K562 (cell line): ENCODE data around the gene IFI16. TPM values are rescaled to one million over a fixed set of nuclear protein-coding genes. Genes with fewer than 3 reads are reported as not detected.
A peak's percentile ranks its signal among the peaks of the same experiment; 100 is the strongest.

ENCODE experiments used
- ATAC-seq: fragments of 200-7000 bp; cut with Tn5 transposase; 3 replicates; pipeline ENCODE4 v1.9.1; 2020; ENCODE audit warnings: moderate library complexity
- BruUV-seq: library from RNA; stranded (reverse); fragments of 400-500 nt; replicated peaks from 2 replicates; lab custom pipeline; 2021; lab: Mats Ljungman, UMichigan
- CTCF ChIA-PET: fragments of 300-600 bp; formaldehyde crosslinking; extraction: SDS; loops from one replicate; lab custom pipeline; 2021; ENCODE audit warnings: low intra/inter-chr PET ratio; lab: Yijun Ruan, JAX
- POLR2A ChIA-PET: fragments of 300-600, 350-650 bp; sonication (Branson Sonifier 250); formaldehyde crosslinking; extraction: SDS; loops from one replicate; lab custom pipeline; 2021; ENCODE audit warnings: antibody characterized with exemption, inconsistent platforms; lab: Yijun Ruan, JAX
- DNase-seq, 4 experiments: peaks; one replicate each; pipeline versions ENCODE4 v3.0.0 to v3.0.0-alpha.2; 2011 to 2018; ENCODE audit warnings: low spot score in 3 of 4, mixed read lengths in 3 of 4; ENCODE audit errors: extremely low read depth in 1 of 4
- FAIRE-seq: peaks from 2 replicates; lab custom pipeline; 2011; peaks lifted over from hg19 to GRCh38; lab: Jason Lieb, UNC
- H2AFZ ChIP-seq: 2 replicates; pipeline ENCODE4 v1.6.0; 2011; ENCODE audit warnings: low read depth, low read length, control low read depth, inconsistent platforms
- H3K27ac ChIP-seq: fragments of 200-600 bp; 3 replicates; pipeline ENCODE4 v1.8.0; 2011; ENCODE audit warnings: low read depth, mild to moderate bottlenecking, control low read depth, inconsistent platforms, low read length, moderate library complexity, mixed read lengths; ENCODE audit errors: extremely low read depth
- H3K27me3 ChIP-seq, 2 experiments: fragments of 300-600 bp in 1 of 2; 2 replicates in 1 of 2; 3 replicates in 1 of 2; pipeline versions ENCODE4 v1.6.0 to v1.8.0; 2011; ENCODE audit warnings: inconsistent platforms in 2 of 2, low read length in 2 of 2, mild to moderate bottlenecking in 1 of 2, mixed read lengths in 1 of 2, moderate library complexity in 1 of 2; ENCODE audit not compliant: control insufficient read depth in 2 of 2, insufficient read depth in 2 of 2
- H3K36me3 ChIP-seq: fragments of 300-600 bp; 3 replicates; pipeline ENCODE4 v1.8.0; 2011; ENCODE audit warnings: mild to moderate bottlenecking, low read length, inconsistent platforms; ENCODE audit not compliant: control insufficient read depth, insufficient read depth
- H3K4me1 ChIP-seq, 2 experiments: fragments of 200-600 bp in 1 of 2; replicated peaks in 1 of 2; 2 replicates in 1 of 2; 3 replicates in 1 of 2; pipeline versions ENCODE4 v1.5.1 to v1.8.0; 2011; ENCODE audit warnings: inconsistent platforms in 2 of 2, low read length in 2 of 2, mild to moderate bottlenecking in 1 of 2, mixed read lengths in 1 of 2, moderate library complexity in 1 of 2; ENCODE audit not compliant: control insufficient read depth in 2 of 2, insufficient read depth in 2 of 2
- H3K4me2 ChIP-seq: 2 replicates; pipeline ENCODE4 v1.6.1; 2011; ENCODE audit warnings: low read length, control low read depth, inconsistent platforms, mixed read lengths; ENCODE audit not compliant: insufficient read depth
- H3K4me3 ChIP-seq: fragments of 200-600 bp; sonication (generic), shearing (Covaris generic); 2 replicates; pipeline ENCODE4 v1.5.1; 2016; ENCODE audit warnings: control low read depth, inconsistent platforms
- H3K79me2 ChIP-seq: fragments of 200-600 bp; 3 replicates; pipeline ENCODE4 v1.8.0; 2011; ENCODE audit warnings: low read length, inconsistent platforms; ENCODE audit not compliant: control insufficient read depth, insufficient read depth
- H3K9ac ChIP-seq, 2 experiments: 2 replicates each; pipeline versions ENCODE4 v1.6.0 to v1.6.1; 2011; ENCODE audit warnings: low read depth in 2 of 2, low read length in 2 of 2, control low read depth in 1 of 2, inconsistent platforms in 1 of 2, mild to moderate bottlenecking in 1 of 2, mixed read lengths in 1 of 2; ENCODE audit not compliant: insufficient read depth in 1 of 2
- H3K9me1 ChIP-seq: one replicate; pipeline ENCODE4 v1.6.0; 2011; ENCODE audit warnings: inconsistent platforms, mild to moderate bottlenecking, low read length, moderate library complexity; ENCODE audit not compliant: control insufficient read depth, insufficient read depth
- H3K9me3 ChIP-seq: replicated peaks from 2 replicates; pipeline ENCODE4 v1.5.1; 2011; ENCODE audit warnings: low read depth, low read length, inconsistent platforms; ENCODE audit not compliant: control insufficient read depth, insufficient read depth
- H4K20me1 ChIP-seq: replicated peaks from 2 replicates; pipeline ENCODE4 v1.6.1; 2011; ENCODE audit warnings: low read length, inconsistent platforms, mixed read lengths; ENCODE audit not compliant: control insufficient read depth, insufficient read depth
- CEBPG ChIP-seq, 3 experiments: fragments of 200-800 bp in 1 of 3; sonication (Bioruptor generic) in 1 of 3; sonication (generic) in 1 of 3; formaldehyde crosslinking in 1 of 3; IDR thresholded peaks in 2 of 3; conservative IDR thresholded peaks in 1 of 3; 2 replicates each; pipeline versions ENCODE4 v1.6.1 to v1.8.0; 2016 to 2022; ENCODE audit warnings: missing compliant biosample characterization in 2 of 3, missing genetic modification characterization in 2 of 3, mild to moderate bottlenecking in 1 of 3, missing genetic modification reagents in 1 of 3
- EP300 ChIP-seq: IDR thresholded peaks from 2 replicates; pipeline ENCODE4 v1.6.1; 2012; ENCODE audit warnings: low read length, improper control_type of control experiment
- ETV6 ChIP-seq, 3 experiments: fragments of 150-350 bp in 1 of 3; sonication (generic) in 1 of 3; formaldehyde crosslinking in 1 of 3; IDR thresholded peaks; 2 replicates each; pipeline versions ENCODE4 v1.6.1 to v1.8.0; 2014 to 2022; ENCODE audit warnings: borderline replicate concordance in 2 of 3, low read depth in 2 of 3, antibody characterized with exemption in 1 of 3, low read length in 1 of 3, mild to moderate bottlenecking in 1 of 3, missing genetic modification reagents in 1 of 3
- FOSL1 ChIP-seq: fragments of 200-800 bp; sonication (Bioruptor generic); conservative IDR thresholded peaks from 2 replicates; pipeline ENCODE4 v1.6.1; 2016; ENCODE audit warnings: missing genetic modification characterization, missing compliant biosample characterization
- FUS ChIP-seq: fragments of 200-400 bp; formaldehyde crosslinking; optimal IDR thresholded peaks from 2 replicates; pipeline ENCODE3; 2017; ENCODE audit warnings: low read depth, low read length
- HNRNPK ChIP-seq: fragments of 200-400 bp; formaldehyde crosslinking; IDR thresholded peaks from one replicate; pipeline ENCODE4 v1.6.1; 2018; ENCODE audit warnings: mild to moderate bottlenecking, low read depth, low read length; ENCODE audit not compliant: poor library complexity, severe bottlenecking
- MBD2 ChIP-seq: sonication (generic); IDR thresholded peaks from 2 replicates; pipeline ENCODE4 v1.6.1; 2016; ENCODE audit warnings: low read depth, borderline replicate concordance
- NBN ChIP-seq: fragments of 450-650 bp; IDR thresholded peaks from 2 replicates; pipeline ENCODE4 v1.6.1; 2016; ENCODE audit warnings: low read depth, mild to moderate bottlenecking
- NCOA4 ChIP-seq: fragments of 450-650 bp; IDR thresholded peaks from 2 replicates; pipeline ENCODE4 v1.6.1; 2018; ENCODE audit warnings: mild to moderate bottlenecking; ENCODE audit not compliant: partially characterized antibody
- TCF7 ChIP-seq: sonication (generic); IDR thresholded peaks from 2 replicates; pipeline ENCODE4 v1.6.1; 2016; ENCODE audit warnings: antibody characterized with exemption, borderline replicate concordance
- XRCC4 ChIP-seq: IDR thresholded peaks from one replicate; pipeline ENCODE4 v1.6.1; 2011; ENCODE audit not compliant: insufficient read depth, insufficient read length; ENCODE audit errors: extremely low read depth
- ZNF408 ChIP-seq: fragments of 250-450 bp; sonication (Bioruptor Pico); IDR thresholded peaks from 2 replicates; pipeline ENCODE4 v1.4.0; 2020; ENCODE audit warnings: low read depth, mild to moderate bottlenecking, moderate library complexity
- WGBS: fragments of 100-300 bp; shearing (Covaris generic); methylation state at CpG from one replicate; pipeline ENCODE4 v1.1.6; 2016; ENCODE audit warnings: low coverage, mixed read lengths; ENCODE audit not compliant: insufficient coverage; ENCODE audit errors: missing lambda C conversion rate; 5-methylcytosine and 5-hydroxymethylcytosine counted together
- in situ Hi-C: fragments of 300-500 bp; cut with MboI; formaldehyde crosslinking; loops from 4 replicates; pipeline ENCODE4 v1.15.0; 2018; ENCODE audit warnings: inconsistent platforms, mixed read lengths
- intact Hi-C: fragments of 100-400 bp; cut with micrococcal nuclease; formaldehyde crosslinking; loops from 2 replicates; pipeline ENCODE4 v1.14.2; 2022
- polyA plus RNA-seq, 8 experiments: library from polyadenylated mRNA; depleted of rRNA in 4 of 8; stranded (reverse) in 5 of 8; unstranded in 3 of 8; fragments of >200 nt; fragmentation: Nextera tagmentation in 2 of 8; fragmentation: Illumina TruSeq in 1 of 8; extraction: Ambion mirVana in 2 of 8; extraction: Trizol in 1 of 8; gene quantifications; 2 replicates each; pipeline versions ENCODE4 v1.2.1 to v1.2.3, GENCODE V29; 2011 to 2014; ENCODE audit warnings: inconsistent platforms in 1 of 8, missing spikeins in 1 of 8
- total RNA-seq, 7 experiments: library from RNA; depleted of rRNA in 6 of 7; stranded (reverse); fragments of >200 nt in 6 of 7; fragmentation: Illumina TruSeq in 2 of 7; extraction: Trizol in 2 of 7; gene quantifications; 2 replicates each; pipeline versions ENCODE4 v1.2.1 to v1.2.3, GENCODE V29; 2011 to 2021; ENCODE audit warnings: low replicate concordance in 1 of 7
- TF ChIP-seq, protein P1 (sequence below): fragments of 250-450 bp; sonication (Bioruptor Pico); IDR thresholded peaks from 2 replicates; pipeline ENCODE4 v1.5.0; 2021; ENCODE audit warnings: mild to moderate bottlenecking, borderline replicate concordance
- TF ChIP-seq, protein P2 (sequence below): fragments of 450-650 bp; IDR thresholded peaks from 2 replicates; pipeline ENCODE4 v1.7.0; 2016; ENCODE audit warnings: borderline replicate concordance

IFI16 gene
- total and polyA plus RNA-seq, 9 of the 15 experiments (the other 6 are each of a cell fraction or from before 2014, with no cell fraction given) = 0.70 to 2.8 (median 1.6) TPM

DNA sequence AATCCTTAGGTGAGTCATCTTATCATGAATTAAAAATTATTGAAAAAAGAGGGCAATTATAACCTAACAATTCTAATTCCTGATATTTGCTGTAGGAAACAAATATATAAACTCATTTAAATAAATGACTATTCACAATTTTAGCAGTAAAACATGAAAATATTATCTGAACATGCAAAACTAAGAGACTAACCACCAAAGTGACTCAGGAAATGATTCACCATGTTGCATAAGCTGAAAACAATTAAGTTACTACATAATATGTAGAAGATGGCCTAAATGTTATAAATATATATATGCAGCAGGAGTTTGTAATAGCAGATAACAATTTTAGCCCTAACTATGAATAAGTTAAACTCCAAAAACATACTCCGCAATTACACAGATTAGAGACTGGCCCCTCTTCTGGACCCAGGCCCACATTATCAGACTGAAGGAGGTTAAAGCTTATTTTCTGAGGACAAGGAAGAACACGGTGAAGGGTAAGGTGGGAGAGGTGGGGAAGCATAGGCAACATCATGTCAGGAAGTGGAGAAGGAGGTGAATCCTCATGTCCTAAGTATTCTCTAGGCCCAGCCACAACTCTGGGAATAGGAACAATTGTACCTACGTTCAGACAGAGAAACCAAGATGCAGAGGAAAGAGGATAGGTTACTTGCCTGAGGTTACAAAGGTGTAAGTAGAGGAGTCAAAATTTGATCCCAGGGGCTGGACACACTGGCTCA lies 82.5 kb downstream of the IFI16 start (continued):
- TF ChIP-seq XRCC4 = no peak
- no peak for TF ChIP-seq MBD2
- TF ChIP-seq CEBPG (CRISPR knock-in tag; IDR thresholded peaks at IDR 0.05) = no peak
- peak in 1 of 2 experiments; percentile 85; a peak in 3 of 4 replicates for TF ChIP-seq CEBPG (tag; conservative IDR thresholded peaks at IDR 0.05 in 1 of 2, IDR thresholded peaks at IDR 0.05 in 1 of 2)
- peak; percentile 94 for TF ChIP-seq FOSL1 (tag)
- TF ChIP-seq TCF7 = no peak
- TF ChIP-seq ZNF408 (CRISPR knock-in tag) = no peak

DNA sequence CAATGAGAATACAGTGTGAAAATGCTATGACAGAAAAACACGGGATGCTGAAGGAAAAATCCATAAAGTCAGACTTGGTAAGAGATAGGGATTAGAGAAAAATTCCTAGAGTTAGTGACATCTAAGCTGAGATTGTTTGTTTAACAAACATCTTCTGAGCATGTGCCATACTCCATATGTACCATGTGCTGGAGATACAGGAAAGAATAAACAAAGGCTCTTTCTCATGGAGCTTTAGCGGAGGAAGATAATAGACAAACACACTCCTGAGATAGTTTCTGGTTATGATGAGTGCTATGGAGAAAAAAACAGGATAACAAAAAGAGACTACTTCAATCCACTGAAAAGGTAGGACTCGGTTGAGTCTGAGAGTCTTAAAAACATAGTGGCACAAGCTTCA lies 88.9 kb downstream of the IFI16 start:
- Histone ChIP-seq H3K4me3 (no peak overlapping the region), H3K27ac (no peak overlapping the region), H3K27me3 (peaks cover 0 to 2% of the 10 kb centered on the region in 2 experiments; a peak in 2 of 5 replicates), H3K36me3 (no peaks in the 10 kb centered on the region), H3K4me1 (no peaks in the 10 kb centered on the region), H2AFZ (no peak overlapping the region), H3K4me2 (no peak overlapping the region), H3K9me3 (no peaks in the 10 kb centered on the region), H4K20me1 (no peaks in the 10 kb centered on the region), H3K9ac (no peak overlapping the region), H3K79me2 (no peaks in the 10 kb centered on the region), H3K9me1 (no peaks in the 10 kb centered on the region)
- TF ChIP-seq, protein P1, sequence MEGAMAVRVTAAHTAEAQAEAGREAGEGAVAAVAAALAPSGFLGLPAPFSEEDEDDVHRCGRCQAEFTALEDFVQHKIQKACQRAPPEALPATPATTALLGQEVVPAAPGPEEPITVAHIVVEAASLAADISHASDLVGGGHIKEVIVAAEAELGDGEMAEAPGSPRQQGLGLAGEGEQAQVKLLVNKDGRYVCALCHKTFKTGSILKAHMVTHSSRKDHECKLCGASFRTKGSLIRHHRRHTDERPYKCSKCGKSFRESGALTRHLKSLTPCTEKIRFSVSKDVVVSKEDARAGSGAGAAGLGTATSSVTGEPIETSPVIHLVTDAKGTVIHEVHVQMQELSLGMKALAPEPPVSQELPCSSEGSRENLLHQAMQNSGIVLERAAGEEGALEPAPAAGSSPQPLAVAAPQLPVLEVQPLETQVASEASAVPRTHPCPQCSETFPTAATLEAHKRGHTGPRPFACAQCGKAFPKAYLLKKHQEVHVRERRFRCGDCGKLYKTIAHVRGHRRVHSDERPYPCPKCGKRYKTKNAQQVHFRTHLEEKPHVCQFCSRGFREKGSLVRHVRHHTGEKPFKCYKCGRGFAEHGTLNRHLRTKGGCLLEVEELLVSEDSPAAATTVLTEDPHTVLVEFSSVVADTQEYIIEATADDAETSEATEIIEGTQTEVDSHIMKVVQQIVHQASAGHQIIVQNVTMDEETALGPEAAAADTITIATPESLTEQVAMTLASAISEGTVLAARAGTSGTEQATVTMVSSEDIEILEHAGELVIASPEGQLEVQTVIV (CRISPR knock-in tag) = no peak
- TF ChIP-seq ETV6 (IDR thresholded peaks at IDR 0.05; ENCODE audit: borderline replicate concordance in 1 of 2, low read depth in 2 of 2, low read length in 1 of 2) (no peak), ETV6 (CRISPR knock-in tag; IDR thresholded peaks at IDR 0.05; ENCODE audit: borderline replicate concordance) (no peak), EP300 (no peak), HNRNPK (no peak), NCOA4 (no peak), FUS (no peak), NBN (no peak)
- TF ChIP-seq, protein P2, sequence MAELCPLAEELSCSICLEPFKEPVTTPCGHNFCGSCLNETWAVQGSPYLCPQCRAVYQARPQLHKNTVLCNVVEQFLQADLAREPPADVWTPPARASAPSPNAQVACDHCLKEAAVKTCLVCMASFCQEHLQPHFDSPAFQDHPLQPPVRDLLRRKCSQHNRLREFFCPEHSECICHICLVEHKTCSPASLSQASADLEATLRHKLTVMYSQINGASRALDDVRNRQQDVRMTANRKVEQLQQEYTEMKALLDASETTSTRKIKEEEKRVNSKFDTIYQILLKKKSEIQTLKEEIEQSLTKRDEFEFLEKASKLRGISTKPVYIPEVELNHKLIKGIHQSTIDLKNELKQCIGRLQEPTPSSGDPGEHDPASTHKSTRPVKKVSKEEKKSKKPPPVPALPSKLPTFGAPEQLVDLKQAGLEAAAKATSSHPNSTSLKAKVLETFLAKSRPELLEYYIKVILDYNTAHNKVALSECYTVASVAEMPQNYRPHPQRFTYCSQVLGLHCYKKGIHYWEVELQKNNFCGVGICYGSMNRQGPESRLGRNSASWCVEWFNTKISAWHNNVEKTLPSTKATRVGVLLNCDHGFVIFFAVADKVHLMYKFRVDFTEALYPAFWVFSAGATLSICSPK = no peak
- WGBS = 0% methylated on average over 3 of the region's 3 CpGs
- intact Hi-C loops = no loop called here
- CTCF ChIA-PET = no interaction called here
- in situ Hi-C loops = no loop called here
- POLR2A ChIA-PET = no interaction called here
- DNase-seq = no peak
- no peak for ATAC-seq
- FAIRE-seq = no peak
- no TSS peak for BruUV-seq
